HFFc6 (cell line): ENCODE measurements around the gene MYH7B. TPM values are rescaled to one million over a fixed set of nuclear protein-coding genes. Genes with fewer than 3 reads are reported as not detected.

Source experiments
- DNase-seq: peaks from one replicate; pipeline ENCODE4 v3.0.0-alpha.2; 2018
- H3K27ac Mint-ChIP-seq: 2 replicates; pipeline ENCODE4 v1.8.0; 2020; ENCODE audit warnings: mild to moderate bottlenecking, mixed read lengths
- H3K27me3 Mint-ChIP-seq: 2 replicates; pipeline ENCODE4 v1.8.0; 2021; ENCODE audit warnings: mild to moderate bottlenecking, moderate library complexity, mixed read lengths; ENCODE audit not compliant: insufficient read depth
- H3K36me3 Mint-ChIP-seq: 2 replicates; pipeline ENCODE4 v1.8.0; 2021; ENCODE audit warnings: low read depth, mixed read lengths
- H3K4me1 Mint-ChIP-seq: 2 replicates; pipeline ENCODE4 v1.8.0; 2020; ENCODE audit warnings: low read depth, mixed read lengths
- H3K4me3 Mint-ChIP-seq: 2 replicates; pipeline ENCODE4 v1.8.0; 2020; ENCODE audit warnings: mild to moderate bottlenecking, moderate library complexity, mixed read lengths
- H3K9me3 Mint-ChIP-seq: 2 replicates; pipeline ENCODE4 v1.8.0; 2020; ENCODE audit warnings: mild to moderate bottlenecking, mixed read lengths
- total RNA-seq, 6 experiments: library from RNA; stranded (reverse); fragmentation: NEBNext Ultra II Directional; extraction: Animal tissue kit (Norgen Biotek cat#: 25700); gene quantifications; 2 replicates in 1 of 6; 3 replicates in 5 of 6; pipeline ENCODE4 v1.2.3, GENCODE V29; 2021
- TF ChIP-seq, protein P1 (sequence below): fragments of 200-600 bp; sonication (generic); IDR thresholded peaks from 2 replicates; pipeline ENCODE4 v1.5.0; 2021; ENCODE audit warnings: antibody characterized with exemption, mild to moderate bottlenecking

MYH7B gene
- total RNA-seq, 6 experiments from 2014 or later, result 0.07 to 0.19 TPM; not detected in 4

DNA sequence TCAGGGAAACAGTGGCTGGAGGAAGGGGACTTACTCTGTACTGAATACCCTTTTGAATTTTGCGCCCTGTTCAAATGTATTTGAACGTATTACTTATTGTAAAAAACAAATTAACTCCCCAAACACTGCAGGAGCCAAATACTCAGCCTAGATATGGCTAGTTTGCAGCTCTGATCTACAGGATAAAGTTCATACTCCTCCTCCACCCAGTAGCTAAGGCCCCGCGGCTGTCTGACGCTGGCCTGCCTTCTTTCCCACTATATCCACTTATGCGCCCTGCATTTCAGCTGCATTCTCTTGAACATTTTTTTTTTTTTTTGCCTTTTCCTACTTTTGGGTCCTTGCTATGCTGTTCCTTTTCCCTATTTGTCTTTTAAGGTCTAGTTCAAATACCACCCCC is 6.5 kb upstream of the MYH7B start:
- Mint-ChIP-seq H3K36me3 (peaks cover 16% of the 10 kb centered on the region), H3K27me3 (peaks cover 2% of the 10 kb centered on the region; the same call in 1 of the 2 replicates), H3K27ac (peak overlapping the region; percentile 34; the same call in 1 of the 2 replicates), H3K4me3 (no peak overlapping the region), H3K4me1 (peaks cover 48% of the 10 kb centered on the region), H3K9me3 (no peaks in the 10 kb centered on the region)
- TF ChIP-seq, protein P1, sequence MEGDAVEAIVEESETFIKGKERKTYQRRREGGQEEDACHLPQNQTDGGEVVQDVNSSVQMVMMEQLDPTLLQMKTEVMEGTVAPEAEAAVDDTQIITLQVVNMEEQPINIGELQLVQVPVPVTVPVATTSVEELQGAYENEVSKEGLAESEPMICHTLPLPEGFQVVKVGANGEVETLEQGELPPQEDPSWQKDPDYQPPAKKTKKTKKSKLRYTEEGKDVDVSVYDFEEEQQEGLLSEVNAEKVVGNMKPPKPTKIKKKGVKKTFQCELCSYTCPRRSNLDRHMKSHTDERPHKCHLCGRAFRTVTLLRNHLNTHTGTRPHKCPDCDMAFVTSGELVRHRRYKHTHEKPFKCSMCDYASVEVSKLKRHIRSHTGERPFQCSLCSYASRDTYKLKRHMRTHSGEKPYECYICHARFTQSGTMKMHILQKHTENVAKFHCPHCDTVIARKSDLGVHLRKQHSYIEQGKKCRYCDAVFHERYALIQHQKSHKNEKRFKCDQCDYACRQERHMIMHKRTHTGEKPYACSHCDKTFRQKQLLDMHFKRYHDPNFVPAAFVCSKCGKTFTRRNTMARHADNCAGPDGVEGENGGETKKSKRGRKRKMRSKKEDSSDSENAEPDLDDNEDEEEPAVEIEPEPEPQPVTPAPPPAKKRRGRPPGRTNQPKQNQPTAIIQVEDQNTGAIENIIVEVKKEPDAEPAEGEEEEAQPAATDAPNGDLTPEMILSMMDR, result no peak
- DNase-seq, result no peak

GRCh38 chr20:34951252-34951651 is 4.4 kb upstream of the MYH7B start:
- TF ChIP-seq, protein P1, result no peak
- Mint-ChIP-seq H3K4me3 (no peak overlapping the region), H3K27ac (no peak overlapping the region), H3K36me3 (peaks cover 10% of the 10 kb centered on the region), H3K9me3 (peaks cover under 1% of the 10 kb centered on the region; the same call in 1 of the 2 replicates), H3K4me1 (peaks cover 57% of the 10 kb centered on the region), H3K27me3 (peaks cover under 1% of the 10 kb centered on the region; the same call in 1 of the 2 replicates)
- DNase-seq, result no peak

GRCh38 chr20:34951652-34952051 is 4.0 kb upstream of the MYH7B start:
- no peak overlapping the region for H3K27ac Mint-ChIP-seq
- no peak for DNase-seq
- peaks cover 4% of the 10 kb centered on the region; the same call in 1 of the 2 replicates for H3K9me3 Mint-ChIP-seq
- H3K4me3 Mint-ChIP-seq, result no peak overlapping the region
- H3K36me3 Mint-ChIP-seq, result peaks cover 9% of the 10 kb centered on the region
- H3K4me1 Mint-ChIP-seq, result peaks cover 54% of the 10 kb centered on the region
- no peaks in the 10 kb centered on the region; the same call in 1 of the 2 replicates for H3K27me3 Mint-ChIP-seq
- TF ChIP-seq, protein P1, result no peak

DNA sequence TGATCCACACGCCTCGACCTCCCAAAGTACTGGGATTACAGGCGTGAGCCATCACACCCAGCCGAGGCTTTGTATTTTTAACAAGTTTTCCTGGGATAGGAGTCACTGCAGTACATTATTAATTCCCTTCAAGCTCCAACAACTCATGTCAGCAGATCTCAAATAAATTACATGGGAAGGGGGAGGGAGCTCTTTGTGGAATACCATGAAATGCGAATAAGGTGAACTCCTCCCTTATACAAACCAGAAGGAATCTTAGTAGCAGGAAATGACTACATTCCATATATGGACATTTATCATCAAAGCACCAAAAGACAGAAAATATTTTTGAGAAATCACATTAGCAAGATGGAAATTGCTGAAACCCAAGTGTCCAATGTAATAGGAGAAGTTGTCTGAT is 3.0 kb upstream of the MYH7B start:
- no peak overlapping the region for H3K4me3 Mint-ChIP-seq
- peaks cover 9% of the 10 kb centered on the region for H3K36me3 Mint-ChIP-seq
- no peaks in the 10 kb centered on the region; the same call in 1 of the 2 replicates for H3K27me3 Mint-ChIP-seq
- peak overlapping the region; percentile 49; the same call in 1 of the 2 replicates for H3K27ac Mint-ChIP-seq
- peaks cover 9% of the 10 kb centered on the region for H3K9me3 Mint-ChIP-seq
- peaks cover 50% of the 10 kb centered on the region for H3K4me1 Mint-ChIP-seq
- no peak for DNase-seq
- TF ChIP-seq, protein P1, result no peak

- H3K27me3 Mint-ChIP-seq, result peaks cover 2% of the 10 kb centered on the region
- H3K4me1 Mint-ChIP-seq, result peaks cover 42% of the 10 kb centered on the region
- peaks cover 9% of the 10 kb centered on the region for H3K36me3 Mint-ChIP-seq
- peaks cover 9% of the 10 kb centered on the region for H3K9me3 Mint-ChIP-seq
- DNase-seq, result no peak
- TF ChIP-seq, protein P1, result no peak
- no peak overlapping the region for H3K27ac Mint-ChIP-seq
- no peak overlapping the region for H3K4me3 Mint-ChIP-seq
Observed at GRCh38 chr20:34953960-34954359, 1.7 kb upstream of the MYH7B start.

DNA sequence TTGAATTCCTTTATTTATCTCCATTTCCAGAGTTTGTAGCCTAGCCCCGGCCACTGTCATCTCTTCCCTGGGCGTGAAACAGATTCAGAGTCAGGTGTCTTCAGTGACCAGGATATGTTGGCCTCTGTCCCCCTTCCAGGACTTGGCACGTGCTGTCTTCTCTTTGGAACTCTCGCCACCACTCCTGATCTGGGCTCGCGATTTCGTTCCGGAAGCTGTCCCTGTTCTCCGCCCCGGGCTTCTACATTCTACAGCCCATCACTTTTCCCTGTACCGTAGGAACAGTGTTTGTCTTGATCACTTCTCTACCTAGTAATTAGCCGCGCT is 801 bp upstream of the MYH7B start:
- TF ChIP-seq, protein P1, result no peak

More for the DNA sequence above, 801 bp upstream of the MYH7B start:
- DNase-seq, result peak; percentile 25
- Mint-ChIP-seq H3K4me1 (peaks cover 32% of the 10 kb centered on the region), H3K27ac (peak overlapping the region; percentile 98), H3K36me3 (peaks cover 9% of the 10 kb centered on the region), H3K27me3 (peaks cover 2% of the 10 kb centered on the region), H3K9me3 (peaks cover 9% of the 10 kb centered on the region), H3K4me3 (peak overlapping the region; percentile 96)
